GM18868 (cell line): Measurements from ENCODE around the gene CIZ1.

Source experiments
- ATAC-seq: cut with Tn5 transposase; IDR thresholded peaks from one replicate; pipeline ENCODE4 v1.9.1; 2021; ENCODE audit warnings: mild to moderate bottlenecking, moderate library complexity; ENCODE audit not compliant: unreplicated experiment

The CIZ1 gene

GRCh38 chr9:128163523-128164306 is 27.7 kb downstream of the CIZ1 start:
- no peak for ATAC-seq

GRCh38 chr9:128163027-128163515 is 28.3 kb downstream of the CIZ1 start:
- ATAC-seq: no peak

- no peak for ATAC-seq
These were observed 29.0 kb downstream of the CIZ1 start for GRCh38 chr9:128162215-128163026.

DNA sequence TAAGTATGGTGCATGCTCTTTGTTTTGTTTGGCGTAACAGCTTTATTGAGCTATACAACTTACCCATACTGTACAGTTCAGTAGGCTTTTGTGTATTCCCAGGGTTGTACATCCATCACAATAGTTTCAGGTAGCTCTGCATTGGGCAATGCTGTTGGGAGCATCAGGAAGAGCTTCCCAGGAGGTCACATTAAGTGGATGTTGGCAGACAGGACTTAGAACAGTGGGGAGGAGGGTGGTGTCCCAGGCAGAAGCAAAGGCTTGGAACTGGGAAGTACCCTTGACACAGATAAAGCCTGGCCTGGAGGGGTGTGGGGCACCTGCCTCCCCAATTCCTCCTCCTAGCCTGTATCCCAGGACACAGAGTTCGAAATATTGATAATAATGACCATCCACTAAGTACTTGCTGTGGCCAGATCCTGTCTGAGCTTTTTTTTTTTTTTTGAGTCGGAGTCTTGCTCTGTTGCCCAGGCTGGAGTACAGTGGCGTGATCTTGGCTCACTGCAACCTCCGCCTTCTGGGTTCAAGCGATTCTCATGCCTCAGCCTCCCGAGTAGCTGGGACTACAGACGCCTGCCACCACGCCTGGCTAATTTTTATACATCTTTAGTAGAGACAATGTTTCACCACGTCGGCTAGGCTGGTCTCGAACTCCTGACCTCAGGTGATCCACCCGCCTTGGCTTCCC is 30.0 kb downstream of the CIZ1 start:
- no peak for ATAC-seq

GRCh38 chr9:128160603-128160987 is 30.8 kb downstream of the CIZ1 start:
- peak; percentile 11 for ATAC-seq

DNA sequence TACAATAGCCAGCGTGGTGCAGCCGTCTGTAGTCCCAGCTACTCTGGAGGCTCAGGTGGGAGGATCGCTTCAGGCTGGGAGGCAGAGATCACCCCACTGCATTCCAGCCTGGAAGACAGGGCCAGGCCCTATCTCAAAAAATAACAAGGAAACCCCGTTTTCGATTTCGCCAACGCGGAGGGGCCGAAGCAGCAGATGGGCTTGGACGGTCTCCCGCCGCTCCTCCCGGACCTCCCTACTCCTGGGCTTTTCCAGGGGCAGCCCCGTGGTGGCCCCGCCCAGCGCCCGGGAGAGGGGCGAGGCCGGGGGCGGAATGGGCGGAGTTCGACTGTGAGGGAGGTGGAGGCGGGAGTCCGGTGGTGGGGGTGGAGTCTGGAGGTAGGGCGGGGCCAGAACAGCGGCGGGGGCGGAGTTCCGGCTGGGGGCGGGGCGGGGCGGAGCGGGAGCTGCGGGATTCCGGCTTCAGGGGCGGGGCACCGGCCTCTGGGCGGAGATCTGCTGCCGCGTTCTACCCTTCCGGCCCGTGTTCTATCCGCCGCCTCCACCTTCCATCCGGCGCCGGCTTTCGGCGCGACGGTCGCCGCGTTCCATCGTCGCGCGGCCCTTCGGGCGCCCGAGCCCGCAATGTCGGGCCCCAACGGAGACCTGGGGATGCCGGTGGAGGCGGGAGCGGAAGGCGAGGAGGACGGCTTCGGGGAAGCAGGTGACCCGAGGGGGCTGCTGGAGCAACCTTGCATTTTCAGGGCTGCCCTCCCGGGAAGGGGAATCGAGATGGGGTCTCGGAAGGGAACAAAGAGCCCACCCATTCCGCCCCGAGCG is 31.4 kb downstream of the CIZ1 start, which contains the start of gene BBLN:
TSS of gene BBLN (plus strand) at position 482 of the 819 bp plus-strand sequence. CDS start at position 625, 143 bp downstream.
- ATAC-seq: peak; percentile 77

- no peak for ATAC-seq
These were observed 31.9 kb downstream of the CIZ1 start for GRCh38 chr9:128159522-128159783.

- ATAC-seq: no peak
These were observed 35.5 kb downstream of the CIZ1 start for GRCh38 chr9:128155736-128156500.

DNA sequence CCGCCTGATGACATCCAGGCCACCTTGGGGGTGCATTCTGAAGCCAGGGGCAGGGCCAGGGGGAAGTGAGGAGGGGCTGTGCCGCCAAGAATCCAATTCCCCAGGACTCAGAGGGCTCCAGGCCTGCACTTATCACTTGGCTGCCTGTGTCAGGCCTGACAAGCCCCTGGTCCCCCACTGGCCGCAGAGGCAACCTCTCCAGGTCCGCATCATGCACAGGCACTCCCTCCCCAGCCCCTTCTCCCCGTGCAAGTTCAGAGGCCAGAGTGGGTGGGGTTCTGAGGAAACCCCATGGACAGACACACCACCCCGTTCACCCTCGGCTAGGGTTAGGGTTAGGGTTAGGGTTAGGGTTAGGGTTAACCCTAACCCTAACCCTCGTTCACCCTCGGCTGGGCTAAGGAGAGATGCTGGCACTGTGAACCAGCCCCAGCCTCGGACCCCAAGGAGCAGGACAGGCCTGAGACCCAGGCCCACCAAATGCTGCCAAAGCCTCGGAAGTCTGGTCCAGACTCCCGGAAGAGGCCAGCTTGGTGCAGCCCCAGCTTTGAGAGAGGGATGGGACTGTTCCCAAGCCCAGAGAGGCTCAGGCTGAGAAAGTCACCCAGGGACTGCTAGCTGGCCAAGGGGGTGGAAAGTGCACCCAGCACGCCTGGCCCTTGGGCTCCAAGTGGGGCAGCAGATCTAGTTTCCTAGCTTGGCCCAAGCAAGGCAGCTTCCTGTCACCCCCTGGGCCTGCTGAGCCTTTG is 37.3 kb downstream of the CIZ1 start:
- ATAC-seq: no peak

DNA sequence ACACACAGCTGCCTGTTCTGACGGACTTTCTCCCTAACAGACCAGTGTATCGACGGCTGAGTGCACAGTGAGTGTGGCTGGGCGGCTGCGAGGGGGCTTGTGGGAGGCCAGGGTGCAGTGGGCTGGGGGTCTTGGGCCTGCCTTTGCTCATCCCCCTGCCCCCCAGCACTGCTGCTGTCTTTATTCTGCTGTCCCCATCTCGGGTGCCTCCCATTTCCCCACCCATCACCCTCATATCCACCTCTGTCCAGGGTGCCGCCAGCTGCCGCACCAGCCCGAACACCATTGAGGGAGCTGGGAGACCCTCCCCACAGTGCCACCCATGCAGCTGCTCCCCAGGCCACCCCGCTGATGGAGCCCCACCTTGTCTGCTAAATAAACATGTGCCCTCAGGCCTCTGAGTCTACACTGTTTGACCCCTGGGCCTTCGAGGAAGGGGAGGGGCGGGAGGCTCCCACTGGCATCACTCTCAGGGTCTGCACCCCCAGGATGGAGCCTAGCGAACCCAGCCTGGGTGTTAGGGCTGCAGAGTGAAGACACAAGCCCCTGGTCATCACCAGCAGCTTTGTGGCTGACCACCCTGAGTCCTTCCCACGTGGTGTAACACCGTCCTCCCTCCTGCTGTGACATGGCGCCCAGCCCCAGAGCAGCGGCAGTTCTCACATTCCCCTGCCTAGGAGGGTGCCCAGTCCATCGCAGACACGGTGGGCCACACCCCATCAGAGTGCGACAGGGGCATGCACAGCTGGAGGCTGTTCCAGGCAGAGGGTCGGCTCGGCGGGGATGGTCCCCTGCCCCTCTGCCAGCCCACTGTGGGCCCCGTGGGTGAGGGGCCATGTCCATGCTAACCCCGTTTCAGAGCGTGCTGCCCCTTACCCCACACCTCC is 38.1 kb downstream of the CIZ1 start:
- no peak for ATAC-seq

DNA sequence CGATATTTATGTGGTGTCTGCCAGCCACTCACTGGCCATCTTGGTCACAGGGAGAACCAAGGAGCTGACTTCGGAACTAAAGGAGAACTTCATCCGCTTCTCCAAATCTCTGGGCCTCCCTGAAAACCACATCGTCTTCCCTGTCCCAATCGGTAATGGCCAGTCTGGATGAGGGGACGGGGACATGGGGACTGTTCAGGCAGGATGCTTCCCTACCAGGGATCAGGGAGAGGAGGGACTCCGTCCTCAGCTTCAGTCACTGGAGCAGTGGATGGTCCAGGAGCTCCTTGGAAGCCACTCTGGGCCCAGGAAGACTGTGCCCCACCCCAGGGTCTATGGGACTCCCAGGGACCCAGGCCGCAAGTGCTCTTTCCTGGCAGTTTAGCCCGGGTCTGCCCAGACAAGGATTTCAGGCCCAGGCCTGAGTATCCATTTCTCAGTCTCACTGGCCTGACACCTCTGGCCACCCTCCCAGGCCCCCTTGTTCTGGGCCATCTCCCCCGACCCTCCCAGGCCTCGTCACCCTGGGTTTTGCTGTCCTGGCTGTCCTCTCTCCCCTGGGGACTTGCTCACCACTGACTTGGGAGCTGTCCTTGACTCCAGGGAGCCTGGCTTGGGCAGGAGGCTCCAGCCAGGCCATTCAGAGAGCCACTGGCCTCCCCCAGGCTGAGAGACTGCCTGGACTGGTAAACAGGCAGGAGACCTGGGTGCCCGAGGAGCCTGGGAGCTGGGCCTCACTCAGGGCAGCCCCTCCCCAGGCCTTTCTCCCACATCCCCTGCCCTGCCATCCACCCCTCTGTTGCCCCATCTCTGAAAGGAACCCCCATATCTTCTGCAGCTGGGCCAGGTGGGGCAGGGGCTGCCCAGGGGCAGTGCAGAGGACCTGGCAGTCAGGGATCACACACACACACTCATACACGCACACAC is 39.0 kb downstream of the CIZ1 start:
- ATAC-seq: no peak

- no peak for ATAC-seq
These were observed 39.9 kb downstream of the CIZ1 start for GRCh38 chr9:128151309-128152132.

GRCh38 chr9:128150594-128151308 is 40.6 kb downstream of the CIZ1 start:
- ATAC-seq: no peak

- ATAC-seq: no peak
These were observed 41.3 kb downstream of the CIZ1 start for GRCh38 chr9:128149951-128150593.

DNA sequence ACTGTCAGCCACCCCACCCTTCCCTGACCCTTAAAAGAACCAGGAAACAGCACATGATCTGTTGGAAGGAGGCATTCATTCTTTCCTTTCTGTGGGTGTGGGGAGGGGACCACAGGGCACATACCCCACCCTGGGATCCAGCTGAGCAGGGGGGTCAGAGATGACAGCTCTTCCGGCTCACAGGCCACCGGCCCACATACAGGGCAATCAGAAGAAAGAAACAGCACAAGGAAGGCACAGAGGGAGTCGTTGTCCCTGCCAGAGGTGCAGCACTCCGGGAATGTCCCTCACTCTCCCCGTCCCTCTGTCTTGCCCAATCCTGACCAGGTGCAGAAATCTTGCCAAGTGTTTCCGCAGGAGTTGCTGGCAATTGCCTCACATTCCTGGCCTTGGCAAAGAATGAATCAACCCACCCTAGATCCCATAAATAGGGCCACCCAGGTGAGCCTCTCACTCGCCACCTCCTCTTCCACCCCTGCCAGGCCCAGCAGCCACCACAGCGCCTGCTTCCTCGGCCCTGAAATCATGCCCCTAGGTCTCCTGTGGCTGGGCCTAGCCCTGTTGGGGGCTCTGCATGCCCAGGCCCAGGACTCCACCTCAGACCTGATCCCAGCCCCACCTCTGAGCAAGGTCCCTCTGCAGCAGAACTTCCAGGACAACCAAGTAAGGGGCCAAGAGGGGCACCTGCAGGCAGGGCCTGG is 42.2 kb downstream of the CIZ1 start, which contains the start of gene LCN2:
TSS of gene LCN2 (plus strand) at position 453 of the 701 bp plus-strand sequence. CDS start at position 526, 73 bp downstream.
- no peak for ATAC-seq
